ENCODE results near the gene TUT4.

DNA sequence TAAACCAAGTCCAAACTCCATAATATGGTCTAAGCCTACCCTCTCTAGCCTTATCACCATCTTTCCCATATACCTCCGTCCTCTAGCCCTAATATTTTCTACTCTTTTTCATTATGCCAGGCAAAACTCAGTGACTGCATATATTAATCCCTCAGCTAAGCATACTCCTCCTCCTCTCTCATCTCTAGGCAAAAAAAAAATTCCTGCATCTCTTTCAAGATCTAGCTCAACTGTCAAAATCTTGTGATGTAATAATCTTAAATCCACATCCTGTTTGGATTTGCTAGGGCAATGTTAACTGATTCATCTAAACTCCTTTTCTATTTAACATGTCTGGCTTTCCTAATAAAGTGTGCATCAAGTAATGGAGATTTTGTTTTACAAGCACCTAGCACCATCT lies 128.1 kb downstream of the TUT4 start:
- no peak for TF ChIP-seq CTCF (IDR thresholded peaks at IDR 0.05)
- TF ChIP-seq POLR2A (IDR thresholded peaks at IDR 0.05): no peak

Measured in Peyer's patch (tissue), 4 donors.